T-helper 2 cell (primary cell): ENCODE data around the gene ASB2.

Source experiments
- DNase-seq, 5 experiments: peaks; one replicate each; pipeline versions ENCODE4 v3.0.0 to v3.0.0-alpha.2; 2012 to 2022

Gene ASB2

GRCh38 chr14:93960774-93961438, 15.5 kb downstream of the ASB2 start:
- DNase-seq = no peak

DNA sequence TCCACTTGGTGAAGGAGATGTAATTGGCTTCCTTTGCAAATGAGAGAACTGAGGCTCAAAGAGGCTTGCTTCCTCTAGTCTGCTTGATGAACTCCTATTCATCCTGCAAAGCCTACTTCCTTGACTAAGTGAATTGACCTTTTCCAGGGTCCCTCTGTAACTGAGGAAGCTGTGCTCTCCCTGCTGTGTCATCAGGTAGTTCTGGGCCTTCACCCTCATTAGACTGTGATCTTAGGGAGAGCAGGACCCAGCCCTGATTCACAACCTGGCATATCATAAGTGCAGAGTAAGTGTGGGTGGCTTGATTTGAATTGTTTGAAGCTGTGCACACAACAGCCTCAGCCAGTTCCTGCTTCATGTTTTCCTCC, 16.3 kb downstream of the ASB2 start:
- DNase-seq = peak in 1 of 5 experiments; percentile 70

DNA sequence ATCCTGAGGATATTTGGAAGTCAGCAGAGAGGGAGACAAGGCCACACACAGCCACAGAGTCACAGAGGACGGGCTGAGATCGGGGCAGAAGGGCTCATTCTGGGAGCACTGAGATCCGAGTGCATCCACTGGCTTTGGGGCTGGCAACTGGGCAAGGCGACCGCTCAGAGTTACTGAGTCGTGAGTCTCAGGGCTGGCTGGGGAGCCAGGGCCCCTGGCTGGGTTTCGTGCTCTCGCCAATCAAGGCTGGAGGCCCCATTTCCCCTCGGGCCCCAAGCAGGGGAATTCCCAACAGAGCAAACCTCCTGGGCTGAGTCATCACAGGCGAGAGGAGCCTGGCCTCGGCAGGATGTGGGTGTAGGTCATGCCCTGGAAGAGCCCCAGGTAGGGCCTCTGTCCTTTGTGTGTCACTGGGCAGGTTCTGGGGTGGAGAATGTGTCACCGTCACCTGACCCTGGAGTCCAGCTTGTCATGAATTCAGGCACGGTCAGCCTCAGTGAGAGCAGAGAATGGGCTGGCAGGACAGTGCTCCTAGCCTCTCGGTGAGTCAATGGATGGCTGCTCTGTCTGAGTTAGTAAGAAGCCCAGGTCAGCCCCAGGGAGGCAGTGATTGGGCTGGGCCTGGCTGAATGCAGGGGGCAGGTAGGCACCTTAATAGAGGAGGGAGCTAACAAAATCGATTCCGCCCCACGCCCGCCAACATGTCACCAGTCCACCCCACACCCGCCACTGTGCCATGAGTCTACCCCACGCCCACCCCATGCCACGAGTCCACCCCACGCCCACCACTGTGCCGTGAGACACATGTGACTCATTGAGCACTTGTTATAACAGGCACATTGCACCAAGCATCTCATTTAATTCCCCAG, 16.9 kb downstream of the ASB2 start:
- peak; percentile 65 to 99 (median 91) for DNase-seq

- DNase-seq = no peak
These were observed 17.7 kb downstream of the ASB2 start for GRCh38 chr14:93958567-93959238.

DNA sequence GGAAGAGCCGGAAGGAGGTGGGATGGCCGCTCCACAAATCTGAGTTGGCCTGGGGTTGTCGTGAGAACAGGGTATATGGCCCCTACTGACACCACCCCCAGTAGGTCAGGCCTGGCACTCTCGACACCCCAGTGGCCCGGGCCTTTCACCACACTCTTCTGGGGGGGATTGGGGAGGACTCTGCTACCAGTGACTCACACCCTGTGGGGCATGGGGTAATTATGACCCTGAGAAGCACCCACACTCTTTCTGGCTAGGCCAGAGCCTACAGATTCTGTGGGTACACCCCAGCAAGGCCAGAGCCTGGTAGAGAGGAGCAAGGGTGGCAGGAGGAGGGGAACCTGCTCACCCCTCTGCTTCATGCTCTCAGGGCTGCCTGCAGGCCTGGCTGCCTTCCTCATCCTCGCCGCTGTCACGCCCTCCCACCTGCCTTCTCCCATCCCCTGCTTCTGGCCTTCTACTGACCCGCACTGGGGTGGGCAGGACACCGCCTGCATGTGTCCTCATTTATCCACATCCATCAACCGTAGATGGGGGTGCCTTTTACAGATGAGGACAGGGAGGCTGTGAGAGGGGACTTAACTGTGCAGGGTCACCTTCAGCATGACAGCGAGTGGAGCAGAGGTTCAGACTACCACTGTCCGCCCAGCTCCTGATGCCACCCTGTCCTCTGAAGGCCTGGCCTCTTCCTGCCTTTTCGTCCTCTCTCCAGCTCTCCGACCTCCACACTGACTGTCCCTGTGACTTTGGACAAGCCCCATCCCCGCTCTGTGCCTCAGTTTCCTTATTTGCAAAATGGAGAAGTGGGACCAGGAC, 18.4 kb downstream of the ASB2 start:
- no peak for DNase-seq

GRCh38 chr14:93957333-93957710, 19.0 kb downstream of the ASB2 start:
- no peak for DNase-seq

GRCh38 chr14:93956514-93957332, 19.6 kb downstream of the ASB2 start:
- peak in 1 of 5 experiments; percentile 66 for DNase-seq

- DNase-seq = no peak
These were observed 20.4 kb downstream of the ASB2 start for GRCh38 chr14:93955850-93956481.

DNA sequence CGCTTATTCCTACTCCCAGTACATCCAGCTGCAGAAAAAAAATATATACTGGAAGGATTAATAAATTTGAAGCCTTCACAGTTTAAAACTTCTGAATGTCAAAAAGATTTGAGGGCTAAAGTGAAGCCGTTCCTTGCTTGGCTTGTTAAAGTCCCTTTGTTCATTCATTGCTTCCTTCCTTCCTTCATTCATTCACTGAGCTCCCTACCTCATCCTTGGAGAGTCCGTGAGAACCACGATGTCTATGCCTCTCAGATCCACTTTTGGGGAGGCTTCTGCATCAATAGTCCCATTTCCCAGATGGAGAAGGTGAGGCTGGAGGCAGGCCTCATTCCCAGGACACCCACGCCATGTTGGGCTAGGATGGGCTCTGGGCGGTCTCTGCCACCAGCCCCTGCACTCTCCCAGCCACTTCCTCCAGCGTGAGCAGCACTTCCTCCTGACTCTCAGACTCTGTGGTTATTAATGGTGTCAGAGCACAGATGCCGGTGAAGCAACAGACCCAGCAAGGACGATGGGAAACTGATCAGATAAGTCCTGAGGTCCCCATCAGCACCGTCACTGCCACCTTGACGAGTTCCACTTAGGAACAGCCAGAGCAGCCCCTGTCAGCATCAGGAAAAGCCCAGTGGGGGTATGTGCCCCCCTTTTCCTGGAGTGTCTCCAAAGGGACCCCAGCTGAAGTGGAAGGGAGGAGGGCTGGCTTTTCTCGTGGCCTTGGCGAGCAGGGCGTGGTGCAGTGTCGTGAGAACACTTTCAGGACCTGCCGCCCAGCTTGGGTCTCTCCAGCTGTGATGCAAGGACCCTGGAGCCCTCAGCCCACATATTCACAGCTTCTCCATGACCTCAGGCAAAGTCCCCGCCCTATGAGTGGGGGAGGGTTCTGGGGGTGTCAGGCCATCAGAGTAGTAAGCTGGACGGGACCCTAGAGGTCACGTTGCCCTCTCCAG, 21.2 kb downstream of the ASB2 start:
- DNase-seq = peak in 3 of 5 experiments; percentile 37 to 94 (median 73)

DNA sequence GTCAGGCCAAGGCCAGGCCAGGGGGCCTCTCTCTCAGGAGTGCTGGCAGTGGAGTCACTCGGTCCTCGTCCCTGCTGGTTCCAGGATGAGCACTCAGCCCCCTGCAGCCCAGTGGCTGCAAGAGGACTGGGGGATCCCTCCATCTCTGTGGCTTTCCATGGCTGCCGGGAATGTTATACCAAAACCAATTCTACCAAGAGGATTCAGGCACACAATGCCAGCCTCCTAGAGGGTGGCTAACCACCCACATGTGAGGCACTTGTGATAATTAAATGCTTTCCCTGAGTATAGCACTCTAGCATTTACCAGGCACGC, 21.9 kb downstream of the ASB2 start:
- no peak for DNase-seq

DNA sequence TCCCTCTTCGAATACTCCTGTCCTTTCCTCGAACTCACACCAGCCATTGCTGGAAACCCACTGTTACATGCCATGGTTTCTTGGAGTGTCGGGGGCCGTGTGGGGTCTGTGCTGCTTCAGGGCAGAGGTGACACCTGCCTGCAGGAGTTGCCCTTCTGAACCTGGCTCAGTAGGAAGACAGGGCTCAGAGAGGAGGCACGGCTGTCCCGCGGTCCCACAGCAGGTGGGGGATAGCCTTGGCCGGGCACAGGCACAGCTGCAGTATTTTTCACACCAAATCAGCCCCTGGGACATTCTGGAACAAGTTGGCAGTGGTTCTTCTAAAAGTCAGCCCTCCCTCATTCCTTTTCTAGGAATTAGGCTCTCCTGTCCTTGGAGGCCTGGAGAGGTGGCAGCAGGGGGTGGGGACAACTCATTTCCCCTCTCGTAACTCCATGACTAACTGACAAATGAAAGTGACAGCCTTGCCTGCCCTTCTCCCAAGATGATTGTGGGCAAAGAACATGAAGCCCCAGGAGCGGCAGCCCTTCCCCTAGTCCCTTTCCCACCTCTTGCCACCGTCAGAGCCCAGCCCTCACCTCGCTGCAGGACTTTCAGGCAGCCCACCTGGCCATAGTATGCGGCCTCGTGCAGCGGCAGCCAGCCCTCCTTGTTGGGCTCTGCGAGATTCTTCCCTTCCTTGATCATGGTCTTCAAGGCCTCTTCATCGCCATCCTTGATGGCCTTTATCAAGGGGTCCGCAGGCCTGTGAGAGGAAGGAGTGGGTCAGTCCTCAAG, 22.4 kb downstream of the ASB2 start:
- no peak for DNase-seq

DNA sequence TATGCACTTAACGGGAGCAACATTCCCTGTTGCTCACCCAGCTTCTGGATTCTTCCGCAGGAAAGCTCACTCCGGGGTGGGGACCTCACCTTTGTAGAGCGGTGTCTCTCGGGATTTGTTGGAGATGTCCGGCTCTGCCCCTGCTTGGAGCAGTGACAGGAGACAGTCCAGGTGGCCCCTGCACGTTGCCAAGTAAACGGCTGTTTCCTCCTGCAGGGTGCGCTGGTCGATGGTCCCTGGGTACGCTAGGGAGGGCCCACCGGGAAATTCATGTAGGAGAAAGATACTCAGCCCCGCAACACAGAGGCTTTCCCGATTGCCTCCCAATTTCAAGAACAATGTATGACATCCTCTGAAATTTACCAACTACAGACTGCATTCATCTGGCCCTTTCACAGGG, 23.1 kb downstream of the ASB2 start:
- DNase-seq = no peak

- no peak for DNase-seq
These were observed 23.5 kb downstream of the ASB2 start for GRCh38 chr14:93952829-93953228.

DNA sequence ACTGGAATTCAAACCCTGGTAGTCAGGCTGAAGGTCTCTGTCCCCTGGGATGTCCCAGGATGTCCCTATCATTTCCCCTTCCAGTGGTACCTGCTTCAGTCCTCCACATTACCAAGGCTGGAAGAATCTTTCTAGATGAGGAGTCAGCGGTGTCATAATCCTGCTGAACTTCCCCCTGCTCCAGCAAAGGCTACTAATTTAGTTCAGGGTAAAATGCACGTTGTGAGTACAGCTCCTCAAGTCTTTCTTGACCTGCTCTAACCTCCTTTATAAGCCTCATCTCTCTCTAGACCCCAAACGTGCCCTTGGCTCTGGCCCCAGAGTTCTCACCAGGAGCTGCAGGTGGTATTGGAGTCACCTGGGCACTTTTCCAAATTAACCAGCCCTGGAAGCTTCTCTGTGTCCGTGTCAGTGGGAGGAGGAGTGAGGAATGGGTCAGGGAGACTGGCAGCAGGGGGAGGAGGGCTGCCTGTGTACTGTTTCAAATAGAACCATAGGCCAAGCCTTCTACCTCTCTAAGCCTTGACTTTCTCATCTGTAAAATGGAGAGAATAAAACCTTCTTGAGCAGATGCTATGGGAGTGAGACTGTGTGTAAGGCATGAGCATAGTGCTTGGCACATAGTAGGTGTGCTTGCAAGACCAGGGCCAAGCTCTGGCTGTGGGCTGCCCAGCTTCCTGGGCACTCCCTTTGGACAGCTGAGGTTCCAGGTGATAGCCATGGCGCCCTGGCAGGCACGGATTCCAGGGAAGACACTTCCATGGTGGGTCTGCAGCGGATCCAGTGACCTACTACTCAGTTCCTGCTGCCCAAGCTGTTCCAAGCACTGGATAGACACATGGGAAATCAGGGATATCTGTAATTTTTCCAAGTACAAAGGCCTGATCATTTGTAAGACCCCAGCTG, 24.5 kb downstream of the ASB2 start:
- DNase-seq = no peak

- DNase-seq = no peak
These were observed 25.3 kb downstream of the ASB2 start for GRCh38 chr14:93950948-93951634.

DNA sequence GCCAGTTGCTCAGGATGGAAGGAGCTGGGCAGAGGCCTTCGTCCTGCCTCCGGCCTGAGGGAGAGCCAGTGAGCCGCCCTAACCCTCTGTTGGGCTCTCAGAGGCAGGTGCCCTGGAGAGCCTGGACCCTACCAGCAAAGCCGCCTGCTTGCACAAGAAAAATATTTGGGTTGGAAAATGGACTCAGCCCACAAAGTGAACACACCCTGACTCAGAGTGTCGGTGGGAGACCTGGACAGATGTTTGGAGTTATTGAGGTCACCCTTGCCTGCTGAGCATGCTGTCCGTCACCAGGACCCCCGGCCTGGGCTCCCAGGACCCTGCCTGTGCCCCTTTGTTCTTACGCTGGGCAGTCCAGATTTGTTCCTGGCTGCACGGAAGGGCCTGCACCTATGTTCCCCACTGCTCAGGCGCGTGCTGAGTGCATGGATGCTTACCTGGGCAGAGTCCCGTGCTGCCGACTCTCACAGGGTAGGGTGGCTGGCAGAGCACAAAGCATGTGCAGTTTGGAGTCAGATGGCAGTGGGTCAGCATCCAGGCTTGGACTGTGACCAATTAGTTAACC, 26.8 kb downstream of the ASB2 start:
- no peak for DNase-seq

DNA sequence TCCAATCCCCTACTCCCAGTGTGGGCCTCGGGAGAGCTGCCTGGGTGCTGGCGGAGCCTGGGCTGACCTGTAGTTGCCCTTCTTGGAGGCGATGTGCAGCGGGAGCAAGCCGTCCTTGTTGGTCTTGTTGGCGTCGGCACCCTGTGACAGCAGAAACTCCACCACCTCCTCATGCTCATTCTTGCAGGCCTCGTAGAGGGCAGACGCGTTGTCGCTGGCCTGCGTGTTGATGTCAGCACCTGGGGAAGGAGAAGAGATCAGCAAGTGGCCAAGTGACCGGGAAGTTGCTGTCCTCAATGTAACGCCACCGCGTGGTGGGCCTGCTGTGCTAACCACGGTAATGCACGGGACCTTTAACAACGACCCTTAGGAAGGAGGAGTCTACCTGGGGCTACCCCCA, 29.1 kb downstream of the ASB2 start:
- DNase-seq = no peak
